Calu3 (cell line): Measurements from ENCODE around the gene VOPP1. TPM values are rescaled to one million over a fixed set of nuclear protein-coding genes. Genes with fewer than 3 reads are reported as not detected.

Experiments
- BruUV-seq: library from RNA; stranded (reverse); fragments of 400-500 nt; replicated peaks from 2 replicates; lab custom pipeline; 2021; lab: Mats Ljungman, UMichigan
- CTCF ChIA-PET: fragments of 300-600 bp; sonication (Branson Sonifier 250); formaldehyde crosslinking; loops from one replicate; lab custom pipeline; 2022; ENCODE audit warnings: antibody characterized with exemption; lab: Charles Lee
- DNase-seq: peaks from one replicate; pipeline ENCODE4 v3.0.0; 2022
- H3K27ac Mint-ChIP-seq: one replicate; pipeline ENCODE4 v1.8.0; 2022; ENCODE audit warnings: mixed read lengths; ENCODE audit not compliant: unreplicated experiment
- H3K27me3 Mint-ChIP-seq: one replicate; pipeline ENCODE4 v1.8.0; 2022; ENCODE audit warnings: mixed read lengths; ENCODE audit not compliant: unreplicated experiment
- H3K36me3 Mint-ChIP-seq: one replicate; pipeline ENCODE4 v1.8.0; 2022; ENCODE audit warnings: mild to moderate bottlenecking, moderate library complexity, mixed read lengths; ENCODE audit not compliant: insufficient read depth, unreplicated experiment
- H3K4me1 Mint-ChIP-seq: one replicate; pipeline ENCODE4 v1.8.0; 2022; ENCODE audit warnings: mild to moderate bottlenecking, low read depth, mixed read lengths; ENCODE audit not compliant: unreplicated experiment
- H3K4me3 Mint-ChIP-seq: one replicate; pipeline ENCODE4 v1.8.0; 2022; ENCODE audit warnings: mild to moderate bottlenecking, low read depth, moderate library complexity, mixed read lengths; ENCODE audit not compliant: unreplicated experiment
- H3K9me3 Mint-ChIP-seq: one replicate; pipeline ENCODE4 v1.8.0; 2022; ENCODE audit warnings: low read depth, mixed read lengths; ENCODE audit not compliant: unreplicated experiment
- CTCF ChIP-seq: fragments of 200-600 bp; IDR thresholded peaks from one replicate; pipeline ENCODE4 v1.8.0; 2022; ENCODE audit warnings: antibody characterized with exemption; ENCODE audit not compliant: unreplicated experiment
- intact Hi-C: fragments of 100-400 bp; cut with micrococcal nuclease; formaldehyde crosslinking; loops from one replicate; pipeline ENCODE4 v1.10.0; 2022; ENCODE audit not compliant: unreplicated experiment
- total RNA-seq: library from RNA; stranded (reverse); gene quantifications from 2 replicates; pipeline ENCODE4 v1.2.3, GENCODE V29; 2022

Gene VOPP1
- total RNA-seq, 1 experiment from 2014 or later: 128 TPM

GRCh38 chr7:55494951-55495350 lies 77.4 kb downstream of the VOPP1 start:
- Mint-ChIP-seq H3K27ac (no peak overlapping the region), H3K27me3 (no peaks in the 10 kb centered on the region), H3K9me3 (no peaks in the 10 kb centered on the region), H3K4me3 (no peak overlapping the region), H3K36me3 (peaks cover 4% of the 10 kb centered on the region), H3K4me1 (no peaks in the 10 kb centered on the region)
- no peak for TF ChIP-seq CTCF
- no peak for DNase-seq
- no TSS peak for BruUV-seq
- CTCF ChIA-PET: no interaction called here
- intact Hi-C loops: no loop called here

GRCh38 chr7:55493408-55493807 lies 78.9 kb downstream of the VOPP1 start:
- intact Hi-C loops: no loop called here
- CTCF ChIA-PET: interaction anchor here (0.5 kb wide), 1 partner anchor 25 kb away, joined by 3 read pairs; no protein-coding TSS in a partner anchor
- TF ChIP-seq CTCF: no peak
- Mint-ChIP-seq H3K27ac (no peak overlapping the region), H3K36me3 (peaks cover 13% of the 10 kb centered on the region), H3K4me3 (no peak overlapping the region), H3K4me1 (no peaks in the 10 kb centered on the region), H3K27me3 (no peaks in the 10 kb centered on the region), H3K9me3 (no peaks in the 10 kb centered on the region)
- no TSS peak for BruUV-seq
- DNase-seq: no peak

- CTCF ChIA-PET: no interaction called here
- H3K27ac Mint-ChIP-seq: no peak overlapping the region
- intact Hi-C loops: no loop called here
- H3K4me3 Mint-ChIP-seq: no peak overlapping the region
- peaks cover 19% of the 10 kb centered on the region for H3K36me3 Mint-ChIP-seq
- DNase-seq: no peak
- no TSS peak for BruUV-seq
- TF ChIP-seq CTCF: no peak
- no peaks in the 10 kb centered on the region for H3K4me1 Mint-ChIP-seq
- H3K9me3 Mint-ChIP-seq: no peaks in the 10 kb centered on the region
- no peaks in the 10 kb centered on the region for H3K27me3 Mint-ChIP-seq
Observed at GRCh38 chr7:55491346-55491745, 81.0 kb downstream of the VOPP1 start.

- H3K27ac Mint-ChIP-seq: no peak overlapping the region
Observed at GRCh38 chr7:55490099-55490498, 82.2 kb downstream of the VOPP1 start.

More at GRCh38 chr7:55490099-55490498, 82.2 kb downstream of the VOPP1 start:
- Mint-ChIP-seq H3K9me3 (no peaks in the 10 kb centered on the region), H3K4me1 (no peaks in the 10 kb centered on the region), H3K36me3 (peaks cover 19% of the 10 kb centered on the region), H3K27me3 (no peaks in the 10 kb centered on the region), H3K4me3 (no peak overlapping the region)
- no peak for DNase-seq
- BruUV-seq: no TSS peak
- TF ChIP-seq CTCF: no peak
- CTCF ChIA-PET: no interaction called here
- intact Hi-C loops: no loop called here
